Retinal pigment epithelial cell (primary cell): ENCODE results near the gene FHOD3.
A peak's percentile ranks its signal among the peaks of the same experiment; 100 is the strongest.

ENCODE experiments used
- DNase-seq: peaks from one replicate; pipeline ENCODE4 v3.0.0-alpha.2; 2010; ENCODE audit warnings: low read depth
- H3K4me3 ChIP-seq: 2 replicates; pipeline ENCODE4 v1.5.1; 2011; ENCODE audit warnings: mild to moderate bottlenecking, low read length, control low read depth, moderate library complexity
- TF ChIP-seq, protein P1 (sequence below): conservative IDR thresholded peaks from 2 replicates; pipeline ENCODE4 v1.5.1; 2011; ENCODE audit warnings: low read depth, low read length, control low read depth, inconsistent platforms

Gene FHOD3

DNA sequence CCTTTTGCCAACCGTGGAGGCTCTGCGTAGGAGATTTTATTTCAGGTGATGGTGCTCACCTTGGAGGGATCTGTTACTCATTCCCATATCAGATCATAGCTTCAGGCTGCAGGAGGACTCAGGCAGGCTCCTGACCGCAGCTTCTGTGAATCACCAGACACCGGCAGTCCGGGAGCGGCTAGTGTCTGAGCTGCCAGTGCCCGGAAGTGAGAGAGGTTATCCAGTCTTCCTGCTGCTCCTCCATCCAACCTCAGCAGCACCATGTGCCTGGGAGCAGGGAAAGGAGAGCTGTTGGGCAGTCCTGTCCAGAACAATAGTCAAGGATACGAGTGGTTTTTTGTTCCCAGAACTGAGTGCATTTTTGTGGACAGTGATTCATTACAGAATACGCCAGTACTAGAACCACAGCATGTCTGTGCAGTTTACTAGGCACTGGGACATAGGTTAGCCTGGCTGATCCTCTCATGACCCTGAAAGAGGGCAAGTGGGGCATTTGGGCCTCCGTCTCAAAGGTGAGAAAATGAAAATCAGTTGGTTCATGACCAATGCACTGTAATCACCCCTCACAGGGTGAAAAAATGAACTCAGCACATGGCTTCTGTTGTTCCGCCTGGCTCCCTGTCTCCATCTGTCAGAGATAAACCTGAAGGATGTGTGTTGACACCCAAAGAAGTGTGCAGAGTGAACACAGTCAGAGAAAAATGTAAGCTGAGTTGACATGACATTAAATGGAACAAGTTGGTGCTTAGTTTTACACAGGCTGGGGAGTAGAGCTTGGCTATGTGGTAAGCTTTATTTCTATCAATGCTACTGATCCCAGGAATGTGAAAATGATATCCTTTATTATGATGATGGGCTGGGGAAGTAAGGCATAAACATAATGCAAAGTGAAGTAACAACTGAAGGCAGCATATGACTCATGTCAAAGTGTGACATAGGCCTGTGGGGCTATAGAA, 12.2 kb downstream of the FHOD3 start:
- H3K4me3 ChIP-seq = peak overlapping the region; percentile 15
- DNase-seq = peak; percentile 89
- TF ChIP-seq, protein P1, sequence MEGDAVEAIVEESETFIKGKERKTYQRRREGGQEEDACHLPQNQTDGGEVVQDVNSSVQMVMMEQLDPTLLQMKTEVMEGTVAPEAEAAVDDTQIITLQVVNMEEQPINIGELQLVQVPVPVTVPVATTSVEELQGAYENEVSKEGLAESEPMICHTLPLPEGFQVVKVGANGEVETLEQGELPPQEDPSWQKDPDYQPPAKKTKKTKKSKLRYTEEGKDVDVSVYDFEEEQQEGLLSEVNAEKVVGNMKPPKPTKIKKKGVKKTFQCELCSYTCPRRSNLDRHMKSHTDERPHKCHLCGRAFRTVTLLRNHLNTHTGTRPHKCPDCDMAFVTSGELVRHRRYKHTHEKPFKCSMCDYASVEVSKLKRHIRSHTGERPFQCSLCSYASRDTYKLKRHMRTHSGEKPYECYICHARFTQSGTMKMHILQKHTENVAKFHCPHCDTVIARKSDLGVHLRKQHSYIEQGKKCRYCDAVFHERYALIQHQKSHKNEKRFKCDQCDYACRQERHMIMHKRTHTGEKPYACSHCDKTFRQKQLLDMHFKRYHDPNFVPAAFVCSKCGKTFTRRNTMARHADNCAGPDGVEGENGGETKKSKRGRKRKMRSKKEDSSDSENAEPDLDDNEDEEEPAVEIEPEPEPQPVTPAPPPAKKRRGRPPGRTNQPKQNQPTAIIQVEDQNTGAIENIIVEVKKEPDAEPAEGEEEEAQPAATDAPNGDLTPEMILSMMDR = no peak

DNA sequence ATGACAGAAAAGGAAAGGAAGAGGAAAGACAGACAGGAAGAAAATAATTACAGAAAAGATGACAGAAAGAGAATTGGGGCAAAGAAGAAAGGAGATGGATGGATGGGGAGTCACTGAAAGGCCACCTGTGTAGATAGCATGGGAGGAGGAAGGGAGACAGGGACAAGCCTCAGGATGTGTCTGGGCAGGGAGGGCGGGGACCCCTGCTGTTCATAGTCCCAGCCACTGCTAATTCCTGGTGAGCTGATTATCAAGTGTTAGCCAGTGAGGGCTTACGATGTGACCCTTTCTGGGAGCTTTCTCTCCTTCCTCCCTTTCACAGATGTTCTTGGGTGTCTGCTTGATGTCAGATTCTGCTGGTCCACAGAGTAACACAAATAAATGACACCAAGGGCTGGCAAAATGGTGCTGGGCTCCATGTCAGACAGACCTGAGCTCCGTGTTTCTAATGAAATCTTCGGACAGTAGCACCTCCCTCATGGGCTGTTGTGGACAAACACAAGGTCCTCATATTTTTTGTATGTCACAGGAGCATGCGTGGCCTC, 13.6 kb downstream of the FHOD3 start:
- DNase-seq = no peak
- TF ChIP-seq, protein P1 = no peak
- H3K4me3 ChIP-seq = no peak overlapping the region

DNA sequence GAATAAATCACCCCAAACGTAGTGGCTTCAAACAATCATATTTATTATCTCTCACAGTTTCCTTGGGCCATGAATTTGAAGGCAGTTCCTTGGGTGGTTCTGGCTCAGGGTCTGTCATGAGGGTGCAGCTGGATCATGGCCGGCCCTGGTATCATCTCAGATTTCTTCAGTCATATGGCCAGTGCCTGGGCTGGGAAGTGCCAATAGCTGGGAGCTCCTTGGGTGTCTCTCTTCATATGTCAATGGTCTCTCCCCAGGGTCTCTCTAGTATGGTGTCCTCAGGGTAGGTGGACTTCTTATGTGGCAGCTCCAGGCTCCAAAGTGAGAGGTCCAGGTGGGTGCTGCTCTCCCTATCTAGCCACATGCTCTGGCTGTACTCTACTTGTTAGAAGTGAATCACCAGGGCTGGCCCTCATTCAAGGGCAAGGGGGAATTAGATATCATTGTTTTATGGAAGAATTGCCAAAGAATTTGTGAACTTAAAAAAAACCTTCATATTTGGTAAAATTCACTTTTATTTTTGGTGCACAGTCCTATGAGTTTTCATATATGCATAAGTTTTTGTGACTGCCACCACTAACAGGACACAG, 15.4 kb downstream of the FHOD3 start:
- no peak for DNase-seq
- no peak overlapping the region for H3K4me3 ChIP-seq
- TF ChIP-seq, protein P1 = no peak

DNA sequence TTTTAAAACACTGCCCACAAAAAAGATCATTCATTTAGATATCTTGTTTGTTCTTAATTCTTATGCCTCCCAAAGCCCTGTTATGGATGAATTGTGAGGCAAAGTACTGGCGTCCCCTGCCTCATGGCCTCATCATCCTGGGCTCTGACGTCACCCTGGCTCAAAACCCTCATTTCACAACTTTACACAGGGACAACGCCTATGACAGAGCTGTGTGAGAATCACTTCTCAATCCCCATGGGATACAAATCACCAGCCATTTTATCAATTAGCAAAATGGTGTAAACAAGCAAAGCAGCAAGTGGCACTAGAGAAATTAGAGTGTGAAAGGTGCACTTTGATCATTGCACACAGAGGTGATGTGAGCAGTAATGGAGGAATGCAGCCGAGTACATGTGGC, 16.6 kb downstream of the FHOD3 start:
- no peak overlapping the region for H3K4me3 ChIP-seq
- DNase-seq = no peak
- TF ChIP-seq, protein P1 = no peak

DNA sequence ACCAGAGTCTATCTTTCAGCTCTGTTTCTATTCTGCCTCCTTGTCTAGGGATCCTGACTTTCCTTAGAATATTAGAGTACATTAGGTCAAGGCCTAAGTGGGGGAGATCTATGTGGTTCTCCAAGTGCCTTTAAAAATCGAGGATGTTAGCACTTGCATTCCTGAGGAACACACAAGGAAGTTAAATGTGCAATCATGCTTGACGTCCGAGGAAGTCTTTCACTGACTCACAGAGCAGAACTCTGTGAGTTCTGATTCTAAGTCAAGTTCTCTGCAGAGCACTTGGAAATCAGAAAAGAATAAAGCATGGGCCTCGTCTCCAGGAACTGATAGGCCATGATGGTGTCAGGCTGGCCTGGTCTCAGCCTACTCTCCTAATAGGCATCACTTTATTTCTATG, 17.2 kb downstream of the FHOD3 start:
- no peak overlapping the region for H3K4me3 ChIP-seq
- no peak for DNase-seq
- TF ChIP-seq, protein P1 = no peak

DNA sequence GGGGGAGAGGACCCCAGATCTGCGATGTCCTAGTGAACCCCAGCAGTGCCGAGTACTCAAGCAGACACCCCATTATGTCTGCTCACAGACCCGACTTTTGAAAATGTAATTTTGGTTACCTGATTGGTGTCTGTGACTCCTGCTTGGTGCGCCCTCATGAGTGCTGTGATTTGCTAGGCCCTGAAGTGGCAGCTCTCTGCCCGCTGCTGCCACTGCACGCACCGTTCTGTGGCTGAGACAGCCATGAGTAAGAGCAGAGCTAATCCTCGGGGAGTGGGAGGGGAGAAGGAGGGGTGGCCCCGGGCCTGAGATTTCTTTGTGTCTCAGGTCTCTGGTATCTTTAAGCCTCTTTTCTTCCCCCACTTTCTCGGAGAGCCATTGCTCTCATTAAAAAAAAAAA, 18.2 kb downstream of the FHOD3 start:
- peak; percentile 79 for DNase-seq
- TF ChIP-seq, protein P1 = no peak
- no peak overlapping the region for H3K4me3 ChIP-seq
